ENCODE results near the gene DCAKD. TPM values are rescaled to one million over a fixed set of nuclear protein-coding genes. Genes with fewer than 3 reads are reported as not detected.

The DCAKD gene
- total RNA-seq, 4 donors from 2014 or later: 9.8 to 14.4 (median 12.3) TPM

- DNase-seq: no peak
- peak overlapping the region; percentile 50 to 83 (median 54) for H3K4me3 ChIP-seq
- no peaks in the 10 kb centered on the region for H3K9me3 ChIP-seq
- H3K27ac ChIP-seq: peak overlapping the region; percentile 32 to 66 (median 64)
- peaks cover 16 to 17% of the 10 kb centered on the region in 2 donors for H3K4me1 ChIP-seq
- ATAC-seq: peak in 1 of 2 donors; percentile 37
- H3K36me3 ChIP-seq: no peaks in the 10 kb centered on the region
- in situ Hi-C loops (cut with MboI; ENCODE audit: low sequenced_read_pairs in 4 of 4) (loop anchor here (5.0 to 25.0 kb wide), 4 partner anchors 95 to 247 kb away; partner anchors contain the start of gene GFAP (in 1 of the 4)), intact Hi-C loops (cut with DNase I; ENCODE audit: low total_unique reads) (loop anchor here (2.0 to 5.0 kb wide), 2 partner anchors 110 to 247 kb away; partner anchors contain the start of gene PLCD3)
- no peaks in the 10 kb centered on the region for H3K27me3 ChIP-seq
- TF ChIP-seq POLR2A (IDR thresholded peaks at IDR 0.05) (no peak), CTCF (IDR thresholded peaks at IDR 0.05 in 4 of 5, conservative IDR thresholded peaks at IDR 0.05 in 1 of 5) (peak in 3 of 5 experiments; percentile 8 to 26 (median 21))
Observed at GRCh38 chr17:45022288-45022648, 29.2 kb downstream of the DCAKD start.

- Histone ChIP-seq H3K4me1 (peaks cover 16 to 17% of the 10 kb centered on the region in 2 donors), H3K36me3 (no peaks in the 10 kb centered on the region), H3K9me3 (no peaks in the 10 kb centered on the region), H3K27me3 (no peaks in the 10 kb centered on the region), H3K27ac (peak overlapping the region; percentile 32 to 66 (median 64)), H3K4me3 (peak overlapping the region; percentile 50 to 83 (median 54))
- in situ Hi-C loops (cut with MboI; ENCODE audit: low sequenced_read_pairs in 4 of 4): loop anchor here (5.0 to 25.0 kb wide), 4 partner anchors 94 to 247 kb away; partner anchors contain the start of gene GFAP (in 1 of the 4)
- DNase-seq: peak; percentile 23 to 47
- ATAC-seq: peak; percentile 70 to 81
- TF ChIP-seq POLR2A (IDR thresholded peaks at IDR 0.05): no peak
- peak; percentile 71 to 97 (median 96) for TF ChIP-seq CTCF (IDR thresholded peaks at IDR 0.05 in 4 of 5, conservative IDR thresholded peaks at IDR 0.05 in 1 of 5)
- intact Hi-C loops (cut with DNase I; ENCODE audit: low total_unique reads): loop anchor here (2.0 to 5.0 kb wide), 2 partner anchors 111 to 247 kb away; partner anchors contain the start of gene PLCD3
Observed at GRCh38 chr17:45021607-45022287, 29.7 kb downstream of the DCAKD start.

GRCh38 chr17:45020354-45021138 lies 30.9 kb downstream of the DCAKD start:
- intact Hi-C loops (cut with DNase I; ENCODE audit: low total_unique reads) (loop anchor here (5.0 kb wide), 1 partner anchor 112 kb away; the partner anchor contains the start of gene PLCD3), in situ Hi-C loops (cut with MboI; ENCODE audit: low sequenced_read_pairs in 4 of 4) (loop anchor here (5.0 to 25.0 kb wide), 4 partner anchors 93 to 246 kb away; partner anchors contain the start of gene GFAP (in 1 of the 4))
- Histone ChIP-seq H3K9me3 (no peaks in the 10 kb centered on the region), H3K36me3 (no peaks in the 10 kb centered on the region), H3K27me3 (no peaks in the 10 kb centered on the region), H3K4me3 (no peak overlapping the region), H3K4me1 (peaks cover 16 to 17% of the 10 kb centered on the region in 2 donors), H3K27ac (peak overlapping the region in 1 of 4 donors; percentile 11)
- no peak for TF ChIP-seq CTCF (IDR thresholded peaks at IDR 0.05 in 4 of 5, conservative IDR thresholded peaks at IDR 0.05 in 1 of 5)
- TF ChIP-seq POLR2A (IDR thresholded peaks at IDR 0.05): no peak
- ATAC-seq: no peak
- DNase-seq: no peak

- peak; percentile 67 to 68 for ATAC-seq
- Histone ChIP-seq H3K4me1 (peaks cover 16 to 17% of the 10 kb centered on the region in 2 donors), H3K27ac (peak overlapping the region in 3 of 4 donors; percentile 24 to 52 (median 35)), H3K27me3 (no peaks in the 10 kb centered on the region), H3K9me3 (no peaks in the 10 kb centered on the region), H3K36me3 (no peaks in the 10 kb centered on the region), H3K4me3 (peak overlapping the region; percentile 55 to 74 (median 59))
- in situ Hi-C loops (cut with MboI; ENCODE audit: low sequenced_read_pairs in 4 of 4): loop anchor here in 2 of 4 donors (10.0 to 25.0 kb wide), 2 partner anchors 94 to 232 kb away; no protein-coding TSS in a partner anchor
- DNase-seq: peak in 1 of 2 donors; percentile 21
- intact Hi-C loops (cut with DNase I; ENCODE audit: low total_unique reads): loop anchor here (1.0 kb wide), 2 partner anchors 80 to 99 kb away; no protein-coding TSS in a partner anchor
- TF ChIP-seq POLR2A (IDR thresholded peaks at IDR 0.05): peak in 1 of 2 donors; percentile 10
- TF ChIP-seq CTCF (IDR thresholded peaks at IDR 0.05 in 4 of 5, conservative IDR thresholded peaks at IDR 0.05 in 1 of 5): peak; percentile 38 to 71 (median 47)
Observed at GRCh38 chr17:45018848-45019711, 32.4 kb downstream of the DCAKD start.
